Measurements from ENCODE around the gene RNF169. TPM values are rescaled to one million over a fixed set of nuclear protein-coding genes. Genes with fewer than 3 reads are reported as not detected.

RNF169 gene
- total and polyA plus RNA-seq, 2 donors (not counting 1 experiment from before 2014, with no cell fraction given), result 6.7 to 28.4 TPM

GRCh38 chr11:74791333-74792100 is 42.9 kb downstream of the RNF169 start:
- H3K4me2 ChIP-seq (replicated peaks; ENCODE audit: low read depth, low read length, poor library complexity, severe bottlenecking), result no peak overlapping the region
- H3K27me3 ChIP-seq (replicated peaks in 1 of 4; ENCODE audit: control extremely low read depth in 1 of 4, control insufficient read depth in 3 of 4, insufficient read depth in 4 of 4, low read length in 3 of 4), result no peaks in the 10 kb centered on the region
- CTCF ChIA-PET, result interaction anchor here (0.7 to 3.0 kb wide), 2 partner anchors 52 to 231 kb away, joined by 3 to 9 read pairs; no protein-coding TSS in a partner anchor
- no peak overlapping the region for H3K4me3 ChIP-seq (ENCODE audit: control extremely low read depth in 1 of 5, extremely low read depth in 1 of 5, insufficient read depth in 1 of 5, low read depth in 2 of 5, low read length in 4 of 5)
- POLR2A ChIA-PET, result no interaction called here
- peaks cover 0 to 2% of the 10 kb centered on the region in 2 donors for H3K4me1 ChIP-seq (ENCODE audit: control insufficient read depth in 2 of 2, insufficient read depth in 2 of 2, low read length in 2 of 2)
- H3K27ac ChIP-seq (ENCODE audit: low read length in 2 of 2), result no peak overlapping the region
- peaks cover 86% of the 10 kb centered on the region for H3K79me2 ChIP-seq (ENCODE audit: control insufficient read depth, insufficient read depth, low read length)
- Mint-ChIP-seq H3K4me3 (no peak overlapping the region), H3K27me3 (no peaks in the 10 kb centered on the region), H3K27ac (no peak overlapping the region), H3K9me3 (ENCODE audit: insufficient read depth) (peaks cover 3% of the 10 kb centered on the region), H3K4me1 (peaks cover 3% of the 10 kb centered on the region)
- intact Hi-C loops (cut with micrococcal nuclease), result no loop called here
- no peak overlapping the region for H2AFZ ChIP-seq (ENCODE audit: insufficient read depth, low read depth, low read length, poor library complexity, severe bottlenecking)
- H4K20me1 ChIP-seq (ENCODE audit: control insufficient read depth, insufficient read depth, low read length, poor library complexity, severe bottlenecking), result peaks cover 45% of the 10 kb centered on the region
- WGBS (ENCODE audit: insufficient coverage), result 88% methylated on average over 8 of the region's 9 CpGs
- H3K9me3 ChIP-seq (ENCODE audit: control extremely low read depth in 1 of 3, control insufficient read depth in 2 of 3, insufficient read depth in 1 of 3, low read length in 2 of 3), result peaks cover 0 to 16% (median 4%) of the 10 kb centered on the region in 3 donors
- TF ChIP-seq CTCF (IDR thresholded peaks at IDR 0.05) (no peak), EZH2 (IDR thresholded peaks at IDR 0.05; ENCODE audit: borderline replicate concordance, insufficient read depth, low read depth, low read length, poor library complexity, severe bottlenecking) (no peak)
- peaks cover 0 to 38% of the 10 kb centered on the region in 2 experiments for H3K36me3 ChIP-seq (replicated peaks in 1 of 2; ENCODE audit: control extremely low read depth in 1 of 2, control insufficient read depth in 1 of 2, extremely low read depth in 1 of 2, insufficient read depth in 2 of 2, low read length in 1 of 2)
- DNase-seq (no peak), ATAC-seq (ENCODE audit: low read depth) (no peak)
- H3K9ac ChIP-seq (ENCODE audit: low read length), result no peak overlapping the region

GRCh38 chr11:74806267-74806666 is 57.6 kb downstream of the RNF169 start:
- H2AFZ ChIP-seq (ENCODE audit: insufficient read depth, low read depth, low read length, poor library complexity, severe bottlenecking), result no peak overlapping the region
- intact Hi-C loops (cut with micrococcal nuclease), result no loop called here
- peaks cover 14% of the 10 kb centered on the region for H3K79me2 ChIP-seq (ENCODE audit: control insufficient read depth, insufficient read depth, low read length)
- H3K27me3 ChIP-seq (replicated peaks in 1 of 4; ENCODE audit: control extremely low read depth in 1 of 4, control insufficient read depth in 3 of 4, insufficient read depth in 4 of 4, low read length in 3 of 4), result no peaks in the 10 kb centered on the region
- TF ChIP-seq EZH2 (IDR thresholded peaks at IDR 0.05; ENCODE audit: borderline replicate concordance, insufficient read depth, low read depth, low read length, poor library complexity, severe bottlenecking) (no peak), CTCF (IDR thresholded peaks at IDR 0.05) (no peak)
- H3K36me3 ChIP-seq (replicated peaks in 1 of 2; ENCODE audit: control extremely low read depth in 1 of 2, control insufficient read depth in 1 of 2, extremely low read depth in 1 of 2, insufficient read depth in 2 of 2, low read length in 1 of 2), result peaks cover 9% of the 10 kb centered on the region in 2 experiments
- Mint-ChIP-seq H3K27ac (no peak overlapping the region), H3K4me1 (peaks cover 8% of the 10 kb centered on the region), H3K27me3 (no peaks in the 10 kb centered on the region), H3K9me3 (ENCODE audit: insufficient read depth) (no peaks in the 10 kb centered on the region), H3K4me3 (no peak overlapping the region)
- H3K4me3 ChIP-seq (ENCODE audit: control extremely low read depth in 1 of 5, extremely low read depth in 1 of 5, insufficient read depth in 1 of 5, low read depth in 2 of 5, low read length in 4 of 5), result no peak overlapping the region
- no peak for ATAC-seq (ENCODE audit: low read depth)
- DNase-seq, result no peak
- POLR2A ChIA-PET, result no interaction called here
- no peaks in the 10 kb centered on the region for H3K9me3 ChIP-seq (ENCODE audit: control extremely low read depth in 1 of 3, control insufficient read depth in 2 of 3, insufficient read depth in 1 of 3, low read length in 2 of 3)
- H4K20me1 ChIP-seq (ENCODE audit: control insufficient read depth, insufficient read depth, low read length, poor library complexity, severe bottlenecking), result peaks cover 32% of the 10 kb centered on the region
- CTCF ChIA-PET, result no interaction called here
- no peak overlapping the region for H3K4me2 ChIP-seq (replicated peaks; ENCODE audit: low read depth, low read length, poor library complexity, severe bottlenecking)
- no peak overlapping the region for H3K9ac ChIP-seq (ENCODE audit: low read length)
- H3K4me1 ChIP-seq (ENCODE audit: control insufficient read depth in 2 of 2, insufficient read depth in 2 of 2, low read length in 2 of 2), result no peaks in the 10 kb centered on the region
- 100% methylated on average over 1 of the region's 3 CpGs for WGBS (ENCODE audit: insufficient coverage)
- H3K27ac ChIP-seq (ENCODE audit: low read length in 2 of 2), result no peak overlapping the region
